ENCODE data around the gene ARHGEF37. TPM values are rescaled to one million over a fixed set of nuclear protein-coding genes. Genes with fewer than 3 reads are reported as not detected.

The ARHGEF37 gene
- total and polyA plus RNA-seq, 2 donors from 2014 or later: 6.9 to 21.8 TPM

GRCh38 chr5:149618581-149619248 lies 37.4 kb downstream of the ARHGEF37 start:
- DNase-seq (peak in 3 of 5 donors; percentile 51 to 79 (median 62)), FAIRE-seq (no peak)
- no peaks in the 10 kb centered on the region for H3K4me1 ChIP-seq (ENCODE audit: control insufficient read depth in 2 of 3, insufficient read depth in 2 of 3, low read depth in 1 of 3, low read length in 3 of 3)

GRCh38 chr5:149621415-149622098 lies 40.3 kb downstream of the ARHGEF37 start:
- Histone ChIP-seq H3K4me1 (ENCODE audit: control insufficient read depth in 2 of 3, insufficient read depth in 2 of 3, low read depth in 1 of 3, low read length in 3 of 3) (no peaks in the 10 kb centered on the region), H3K9me3 (ENCODE audit: control insufficient read depth in 2 of 3, insufficient read depth in 1 of 3, low read length in 3 of 3) (no peaks in the 10 kb centered on the region), H3K36me3 (ENCODE audit: control insufficient read depth in 2 of 3, insufficient read depth in 3 of 3, low read length in 3 of 3) (no peaks in the 10 kb centered on the region), H3K27ac (ENCODE audit: low read depth in 2 of 2, low read length in 2 of 2) (no peak overlapping the region), H3K4me3 (ENCODE audit: low read length in 3 of 3) (no peak overlapping the region), H3K9ac (ENCODE audit: low read length in 3 of 3) (no peak overlapping the region), H3K27me3 (ENCODE audit: control insufficient read depth, insufficient read depth, low read length) (no peaks in the 10 kb centered on the region)
- intact Hi-C loops (cut with DNase I): no loop called here
- no peak for TF ChIP-seq CTCF (IDR thresholded peaks at IDR 0.05; ENCODE audit: borderline replicate concordance, extremely low read depth, insufficient read depth)
- no peak for FAIRE-seq
- DNase-seq: no peak

More at GRCh38 chr5:149618581-149619248, 37.4 kb downstream of the ARHGEF37 start:
- Histone ChIP-seq H3K27ac (ENCODE audit: low read depth in 2 of 2, low read length in 2 of 2) (no peak overlapping the region), H3K27me3 (ENCODE audit: control insufficient read depth, insufficient read depth, low read length) (no peaks in the 10 kb centered on the region), H3K36me3 (ENCODE audit: control insufficient read depth in 2 of 3, insufficient read depth in 3 of 3, low read length in 3 of 3) (no peaks in the 10 kb centered on the region), H3K9ac (ENCODE audit: low read length in 3 of 3) (no peak overlapping the region), H3K9me3 (ENCODE audit: control insufficient read depth in 2 of 3, insufficient read depth in 1 of 3, low read length in 3 of 3) (no peaks in the 10 kb centered on the region), H3K4me3 (ENCODE audit: low read length in 3 of 3) (no peak overlapping the region)
- TF ChIP-seq CTCF (IDR thresholded peaks at IDR 0.05; ENCODE audit: borderline replicate concordance, extremely low read depth, insufficient read depth): peak; percentile 65
- intact Hi-C loops (cut with DNase I): no loop called here

- no peak for TF ChIP-seq CTCF (IDR thresholded peaks at IDR 0.05; ENCODE audit: borderline replicate concordance, extremely low read depth, insufficient read depth)
- Histone ChIP-seq H3K36me3 (ENCODE audit: control insufficient read depth in 2 of 3, insufficient read depth in 3 of 3, low read length in 3 of 3) (no peaks in the 10 kb centered on the region), H3K9ac (ENCODE audit: low read length in 3 of 3) (no peak overlapping the region), H3K27me3 (ENCODE audit: control insufficient read depth, insufficient read depth, low read length) (no peaks in the 10 kb centered on the region), H3K9me3 (ENCODE audit: control insufficient read depth in 2 of 3, insufficient read depth in 1 of 3, low read length in 3 of 3) (no peaks in the 10 kb centered on the region), H3K27ac (ENCODE audit: low read depth in 2 of 2, low read length in 2 of 2) (no peak overlapping the region), H3K4me3 (ENCODE audit: low read length in 3 of 3) (no peak overlapping the region), H3K4me1 (ENCODE audit: control insufficient read depth in 2 of 3, insufficient read depth in 2 of 3, low read depth in 1 of 3, low read length in 3 of 3) (no peaks in the 10 kb centered on the region)
- intact Hi-C loops (cut with DNase I): no loop called here
- FAIRE-seq (no peak), DNase-seq (no peak)
These were observed 41.2 kb downstream of the ARHGEF37 start for GRCh38 chr5:149622466-149622865.
